ENCODE measurements around the gene DMKN.
A peak's percentile ranks its signal among the peaks of the same experiment; 100 is the strongest.

DMKN gene

DNA sequence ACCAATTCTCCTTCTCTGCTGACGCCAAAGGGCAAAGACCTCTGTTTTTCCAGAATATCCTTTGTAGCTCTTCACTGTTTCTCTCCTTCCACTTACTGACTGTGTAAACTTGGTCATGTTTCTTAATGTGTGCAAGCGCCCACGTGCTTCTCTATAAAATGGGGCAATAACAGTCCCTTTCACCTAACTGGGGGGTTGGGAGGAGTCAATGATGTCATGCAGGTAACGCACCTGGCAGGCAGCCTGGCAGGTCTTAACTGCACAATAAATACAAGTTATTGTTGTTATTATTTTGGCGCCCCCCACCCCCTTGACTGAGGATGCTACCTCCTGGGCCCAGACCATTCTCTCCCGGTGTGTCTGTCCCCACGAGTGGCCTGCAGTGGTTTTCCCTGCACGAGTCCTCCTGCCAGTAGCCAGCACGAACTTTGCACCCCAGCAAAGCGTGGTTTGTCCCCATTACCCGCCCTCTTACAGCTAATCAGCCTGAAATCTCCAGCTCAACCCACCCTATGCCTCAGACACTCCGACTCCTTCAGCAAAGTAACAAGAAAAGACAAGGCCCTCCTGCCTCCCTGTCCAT lies 9.4 kb upstream of the DMKN start:
- no peak for DNase-seq

DNA sequence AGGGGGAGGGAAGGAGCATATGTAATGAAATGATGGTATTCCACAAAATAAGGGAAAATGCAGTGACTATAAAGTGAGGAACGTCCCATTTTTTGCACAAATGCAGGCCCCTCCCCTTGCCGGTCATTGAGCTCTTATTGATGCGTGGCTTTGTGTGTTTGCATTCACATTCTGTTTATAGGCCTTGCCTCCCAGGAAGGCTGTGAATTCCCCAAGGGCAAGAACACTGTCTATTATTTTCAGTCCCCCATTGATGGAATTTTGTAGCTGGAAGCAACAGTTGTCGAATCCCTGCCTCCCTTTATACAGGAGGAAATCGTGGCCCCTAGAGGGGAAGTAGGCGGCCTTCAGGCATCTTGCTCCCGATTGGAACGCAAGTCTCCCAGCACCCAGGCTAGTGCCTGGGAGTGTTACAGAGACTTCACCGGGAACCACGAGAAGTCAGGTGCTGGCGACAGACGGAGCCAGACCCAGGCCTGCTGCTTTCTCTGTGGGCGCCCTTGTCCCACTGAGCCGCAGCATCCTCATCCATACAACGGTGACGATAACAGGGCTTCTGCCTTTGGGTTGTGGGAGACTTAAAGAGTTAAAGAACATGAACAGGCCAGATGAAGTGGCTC lies 7.8 kb upstream of the DMKN start:
- no peak for DNase-seq

- DNase-seq = no peak
Observed at GRCh38 chr19:35519291-35519690, 5.8 kb upstream of the DMKN start.

DNA sequence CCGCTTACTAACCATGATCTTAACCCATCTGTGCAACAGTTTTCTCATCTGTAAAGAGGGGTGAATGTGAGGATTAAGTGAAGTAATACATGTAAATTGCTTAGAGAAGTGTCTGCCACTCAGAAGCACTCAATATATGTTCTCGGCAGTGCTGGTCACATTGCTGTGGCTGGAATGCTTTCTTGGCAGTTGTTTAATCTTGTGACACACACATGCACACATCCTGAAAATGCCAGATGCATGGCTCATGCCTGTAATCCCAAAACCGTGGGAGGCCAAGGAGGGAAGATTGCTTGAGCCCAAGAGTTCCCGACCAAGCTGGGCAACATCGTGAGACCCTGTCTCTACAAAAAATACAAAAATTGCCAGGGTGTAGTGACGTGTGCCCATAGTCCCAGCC lies 4.9 kb upstream of the DMKN start:
- DNase-seq = no peak

DNA sequence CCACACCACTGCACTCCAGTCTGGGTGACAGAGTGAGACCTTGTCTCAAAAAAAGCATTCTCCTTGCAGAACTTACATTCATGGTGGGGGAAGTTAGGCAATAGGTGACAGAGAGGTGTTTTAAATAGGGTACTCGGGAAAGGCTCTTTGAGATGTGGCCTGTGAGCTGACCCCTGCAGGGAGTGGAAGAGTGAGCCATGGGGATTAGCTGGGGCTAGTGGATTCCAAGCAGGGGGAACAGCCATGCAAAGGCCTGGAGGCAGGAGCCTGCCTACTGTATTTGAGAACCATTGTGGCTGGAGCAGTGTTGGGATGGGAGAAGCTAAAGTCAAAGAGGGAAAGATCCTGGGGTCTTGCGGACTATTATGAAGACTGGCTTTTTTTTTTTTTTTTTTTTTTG lies 3.9 kb upstream of the DMKN start:
- DNase-seq = no peak

DNA sequence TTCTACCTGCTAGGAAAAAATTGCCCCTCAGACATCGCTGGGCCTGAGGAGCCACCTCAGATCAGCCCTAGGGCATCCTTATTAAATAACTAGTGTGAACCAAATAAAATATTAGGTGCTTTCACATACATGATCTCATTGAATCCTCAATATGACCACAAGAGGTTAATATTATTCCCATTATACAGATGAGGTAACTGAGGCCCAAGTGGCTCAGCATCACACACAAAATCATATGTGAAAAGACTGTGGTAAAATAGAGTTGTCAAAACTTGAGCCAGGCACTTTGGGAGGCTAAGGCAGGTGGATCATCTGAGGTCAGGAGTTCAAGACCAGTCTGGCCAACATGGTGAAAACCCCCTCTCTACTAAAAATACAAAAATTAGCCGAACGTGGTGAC lies 2.9 kb upstream of the DMKN start:
- DNase-seq = no peak

DNA sequence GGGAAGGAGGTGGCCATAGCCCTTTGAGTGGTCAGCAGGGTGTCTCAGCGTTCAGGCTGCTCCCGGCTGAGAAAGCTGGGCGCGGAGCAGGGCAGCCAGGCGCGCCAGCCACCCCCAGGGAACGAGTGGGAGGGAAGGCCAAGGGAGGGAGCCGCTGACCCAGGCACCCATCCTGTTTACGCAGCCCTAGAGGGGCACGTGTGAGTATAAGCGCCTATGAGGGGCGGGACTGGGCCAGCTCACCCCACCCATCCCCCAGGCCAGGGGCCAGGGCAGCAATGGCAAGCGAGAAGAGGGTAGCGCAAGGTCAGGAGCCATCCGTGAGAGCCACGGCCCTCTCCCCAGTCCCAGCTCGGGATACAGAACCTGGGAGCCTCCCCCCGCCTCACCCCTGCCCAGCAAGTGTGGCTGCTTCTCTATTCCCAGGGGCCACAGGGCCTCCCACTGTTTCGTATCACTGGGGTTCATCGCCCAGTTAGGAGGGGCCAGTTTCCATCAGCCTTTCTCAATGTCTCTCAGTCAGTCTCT lies 897 bp upstream of the DMKN start:
- DNase-seq = no peak

DNA sequence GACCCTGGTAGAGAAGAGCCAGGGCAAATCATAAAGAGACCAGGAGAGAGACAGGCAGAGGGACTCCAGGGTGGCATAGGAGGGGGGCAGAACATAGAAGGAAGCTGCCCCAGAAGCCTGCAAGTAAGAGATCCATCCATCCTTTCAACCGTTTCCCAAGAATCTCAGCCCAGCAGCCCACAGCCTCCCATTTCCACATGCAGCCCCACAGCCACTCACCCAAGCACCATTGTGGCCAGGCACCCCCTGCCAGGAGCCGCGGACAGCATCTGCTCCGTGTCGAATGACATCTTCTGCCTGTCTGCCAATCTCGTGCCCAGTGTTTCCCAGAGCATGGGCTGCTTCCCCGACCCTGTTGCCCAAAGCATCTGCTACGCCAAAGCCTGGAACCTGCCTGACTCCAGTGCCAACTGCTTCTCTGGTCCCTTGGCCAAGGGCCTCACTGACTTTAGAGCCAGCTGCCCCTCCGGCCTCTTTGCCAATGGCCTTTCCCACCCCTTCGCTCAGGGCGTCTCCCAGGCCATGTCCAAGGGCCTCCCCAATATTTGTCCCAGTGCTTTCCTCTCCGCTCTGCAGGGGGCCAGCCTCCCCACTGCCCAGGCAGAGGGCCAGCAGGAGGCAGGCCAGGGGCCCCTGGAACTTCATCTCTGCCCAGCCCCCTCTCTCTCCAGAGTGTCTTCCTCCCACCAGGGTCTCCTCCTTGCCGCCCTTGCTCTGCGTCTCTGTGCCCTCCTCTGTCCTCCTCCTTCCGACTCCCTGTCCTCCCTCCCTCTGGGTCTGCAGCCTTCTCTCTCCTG lies 420 bp downstream of the DMKN start:
- DNase-seq = no peak

DNA sequence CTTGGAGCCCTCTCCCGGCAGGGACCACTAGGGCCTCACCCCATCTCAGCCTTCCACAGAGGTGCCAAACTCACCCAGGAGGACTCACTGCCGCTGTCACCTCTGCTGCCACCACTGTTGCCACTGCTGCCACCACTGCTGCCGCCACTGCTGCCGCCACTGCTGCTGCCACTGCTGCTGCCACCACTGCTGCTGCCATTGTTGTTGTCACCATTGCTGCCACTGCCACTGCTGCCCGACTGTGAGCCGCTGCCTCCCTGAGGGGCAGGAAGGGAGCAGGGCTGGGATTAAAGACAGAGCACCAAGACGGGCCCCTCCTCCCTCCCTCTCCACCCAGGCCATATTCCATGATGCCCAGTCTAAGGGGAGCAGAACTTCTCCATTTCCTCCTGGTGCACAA lies 2.1 kb downstream of the DMKN start:
- DNase-seq = no peak

- no peak for DNase-seq
Observed at GRCh38 chr19:35510626-35510964, 2.9 kb downstream of the DMKN start.

GRCh38 chr19:35509861-35510625 lies 3.4 kb downstream of the DMKN start:
- peak; percentile 74 for DNase-seq

DNA sequence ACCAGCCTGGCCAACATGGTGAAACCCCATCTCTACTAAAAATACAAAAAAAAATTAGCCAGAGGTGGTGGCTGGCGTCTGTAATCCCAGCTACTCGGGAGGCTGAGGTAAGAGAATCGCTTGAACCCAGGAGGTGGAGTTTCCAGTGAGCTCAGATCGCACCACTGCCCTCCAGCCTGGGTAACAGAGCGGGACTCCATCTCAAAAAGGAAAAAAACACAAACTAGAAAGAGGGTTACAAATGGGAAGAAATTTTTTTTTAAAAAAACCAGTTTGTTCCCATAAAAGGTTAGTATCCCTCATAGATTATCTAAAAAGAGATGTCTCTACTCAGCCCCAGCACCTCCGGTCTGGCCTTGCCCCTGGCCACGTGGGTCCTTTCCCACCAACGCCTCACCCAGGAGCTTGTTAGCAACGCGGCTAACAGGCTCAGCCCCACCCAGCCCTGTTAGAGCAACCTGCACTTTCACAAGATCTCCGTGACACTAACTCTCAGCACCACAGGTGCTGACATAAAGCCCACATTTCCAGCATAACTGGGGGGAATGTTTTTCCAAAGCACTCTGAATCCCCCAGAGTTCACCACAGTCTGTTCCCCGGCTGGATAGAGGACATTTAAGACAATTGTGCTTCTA lies 4.3 kb downstream of the DMKN start:
- DNase-seq = peak; percentile 39

DNA sequence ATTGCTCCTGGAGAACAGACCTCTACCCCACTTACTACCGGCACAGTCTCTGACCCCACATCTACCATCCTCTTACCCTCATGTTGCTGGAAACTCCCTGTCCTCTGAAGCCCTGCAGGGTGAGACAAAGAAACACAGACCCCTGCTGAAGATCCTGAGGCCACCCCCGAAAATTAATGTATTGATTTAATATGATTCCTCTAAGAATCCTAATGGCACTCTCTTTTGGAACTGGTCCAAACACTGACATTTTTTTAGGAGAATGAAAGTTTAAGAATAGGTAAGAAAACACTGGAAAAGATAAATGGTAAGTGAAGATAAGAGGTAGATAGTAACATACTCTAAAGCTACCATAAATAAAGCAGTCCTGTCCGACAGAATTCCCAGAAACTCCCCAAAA lies 5.3 kb downstream of the DMKN start:
- no peak for DNase-seq

- DNase-seq = no peak
Observed at GRCh38 chr19:35507561-35507960, 5.9 kb downstream of the DMKN start.

DNA sequence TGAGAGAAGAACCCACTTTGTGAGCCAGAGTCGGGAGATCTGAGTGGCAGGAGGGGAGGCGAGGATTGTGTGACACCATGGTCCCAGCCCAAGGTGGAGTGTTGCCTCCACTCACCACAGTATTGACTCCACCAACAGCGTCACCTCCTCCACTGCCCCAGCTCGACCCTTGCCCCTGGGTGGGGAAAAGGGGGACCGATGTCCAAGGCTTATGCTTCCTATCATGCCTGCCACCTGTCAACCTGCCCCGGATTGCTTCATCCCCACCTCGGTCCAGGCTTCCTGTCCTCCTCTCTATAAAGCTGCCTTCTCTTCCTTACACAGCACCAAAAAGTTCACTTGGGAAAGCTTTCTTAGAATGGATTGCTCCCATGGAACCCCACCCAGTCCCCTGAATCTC lies 7.4 kb downstream of the DMKN start:
- no peak for DNase-seq

DNA sequence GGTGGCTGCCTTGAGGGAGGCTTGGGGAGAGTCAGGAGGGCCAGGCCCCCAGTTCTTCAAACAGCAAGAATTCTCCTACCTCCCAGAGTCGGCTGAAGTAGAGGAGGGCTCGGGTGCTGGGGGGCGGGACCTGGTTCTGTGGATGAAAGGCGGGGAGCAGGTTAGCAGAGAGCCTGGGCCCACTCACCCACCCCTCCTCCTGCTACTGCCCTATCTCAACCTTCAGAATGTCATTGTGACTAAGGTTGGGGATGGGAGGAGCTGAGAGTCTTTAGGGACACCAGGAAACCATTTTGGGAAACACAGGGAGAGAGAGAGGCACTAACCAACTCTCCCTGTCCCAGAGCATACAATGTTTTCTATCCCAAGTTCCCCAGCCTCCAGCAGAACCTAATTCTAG lies 10.7 kb downstream of the DMKN start:
- no peak for DNase-seq

DNA sequence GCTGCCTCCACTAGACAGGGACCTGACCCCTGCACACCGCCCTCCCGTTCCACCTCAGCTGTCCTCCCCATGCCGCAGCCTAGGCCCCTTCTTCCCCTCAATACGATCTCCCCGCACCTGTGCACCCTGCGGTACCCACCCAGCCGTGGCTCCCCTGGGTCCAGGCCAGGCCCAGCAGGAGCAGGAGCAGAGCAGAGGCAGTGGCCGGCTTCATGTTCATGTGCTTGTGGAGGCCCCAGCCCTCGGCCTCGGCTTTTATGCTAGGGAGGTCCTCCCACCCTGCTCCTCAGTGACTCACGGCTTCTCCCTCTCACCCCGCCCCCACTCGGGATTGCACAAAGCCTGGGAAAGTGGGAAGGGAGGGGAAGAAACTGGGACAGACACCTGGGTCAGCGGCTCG lies 11.8 kb downstream of the DMKN start:
- DNase-seq = no peak

- no peak for DNase-seq
Observed at GRCh38 chr19:35500611-35501010, 12.8 kb downstream of the DMKN start.

DNA sequence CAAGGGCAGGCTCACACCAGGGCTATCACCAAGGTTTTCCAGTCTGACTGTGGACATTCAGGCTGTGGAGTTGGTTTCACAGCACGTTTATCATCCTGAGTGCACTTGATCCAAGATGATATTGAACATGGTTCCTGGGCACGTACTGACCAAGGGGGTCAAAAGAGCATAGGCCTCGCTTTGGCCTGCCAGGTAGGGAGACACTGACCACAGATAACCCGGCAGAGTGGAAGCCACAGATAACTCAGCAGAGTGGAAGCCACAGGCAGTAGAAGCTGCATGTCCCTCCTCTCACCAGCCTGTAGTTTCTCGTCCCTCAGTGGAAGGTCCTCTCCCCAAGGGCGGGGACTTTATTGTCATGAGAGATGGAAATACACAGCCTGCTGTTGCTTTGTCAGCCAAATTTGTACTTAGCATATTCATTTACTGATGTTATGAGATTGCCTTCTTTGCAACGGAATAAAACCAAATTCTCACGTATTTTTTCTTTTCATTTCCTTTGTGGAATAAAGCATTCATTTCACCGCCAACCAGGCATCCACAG lies 14.4 kb downstream of the DMKN start:
- no peak for DNase-seq

DNA sequence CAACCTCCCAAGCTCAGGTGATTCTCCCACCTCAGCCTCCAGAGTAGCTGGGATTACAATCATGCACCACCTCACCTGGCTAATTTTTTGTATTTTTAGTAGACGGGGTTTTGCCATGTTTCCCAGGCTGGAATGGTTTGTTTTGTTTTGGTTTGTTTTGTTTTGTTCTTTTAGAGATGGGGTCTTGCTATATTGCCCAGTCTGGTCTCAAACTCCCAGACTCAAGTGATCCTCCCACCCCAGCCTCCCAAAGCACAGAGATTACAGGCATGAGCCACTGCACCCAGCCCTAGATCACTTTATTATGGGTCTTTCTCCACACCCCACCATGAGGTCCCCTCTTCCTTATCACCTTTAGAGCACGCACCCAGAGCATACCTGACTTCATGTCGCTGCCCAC lies 15.2 kb downstream of the DMKN start:
- no peak for DNase-seq

DNA sequence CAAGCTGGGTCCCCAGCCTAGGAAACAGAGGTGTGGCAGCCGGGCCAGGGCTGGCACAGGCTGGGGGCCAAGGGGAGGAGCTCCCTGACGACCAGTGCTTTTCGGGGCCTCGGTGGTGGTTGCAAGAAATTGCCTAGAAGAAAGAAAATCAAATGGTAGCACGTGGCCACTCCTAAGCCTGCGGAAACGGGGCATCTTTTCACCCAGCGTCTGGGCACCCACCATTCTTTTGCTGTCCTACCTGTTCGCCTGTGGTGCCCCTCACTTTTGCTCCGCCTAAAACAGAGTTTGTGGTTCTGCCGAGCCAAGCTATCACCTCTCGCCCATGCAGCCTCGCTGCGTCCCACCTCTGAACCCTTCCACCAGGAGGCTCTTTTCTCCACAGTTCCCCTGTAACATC lies 16.0 kb downstream of the DMKN start:
- no peak for DNase-seq

DNA sequence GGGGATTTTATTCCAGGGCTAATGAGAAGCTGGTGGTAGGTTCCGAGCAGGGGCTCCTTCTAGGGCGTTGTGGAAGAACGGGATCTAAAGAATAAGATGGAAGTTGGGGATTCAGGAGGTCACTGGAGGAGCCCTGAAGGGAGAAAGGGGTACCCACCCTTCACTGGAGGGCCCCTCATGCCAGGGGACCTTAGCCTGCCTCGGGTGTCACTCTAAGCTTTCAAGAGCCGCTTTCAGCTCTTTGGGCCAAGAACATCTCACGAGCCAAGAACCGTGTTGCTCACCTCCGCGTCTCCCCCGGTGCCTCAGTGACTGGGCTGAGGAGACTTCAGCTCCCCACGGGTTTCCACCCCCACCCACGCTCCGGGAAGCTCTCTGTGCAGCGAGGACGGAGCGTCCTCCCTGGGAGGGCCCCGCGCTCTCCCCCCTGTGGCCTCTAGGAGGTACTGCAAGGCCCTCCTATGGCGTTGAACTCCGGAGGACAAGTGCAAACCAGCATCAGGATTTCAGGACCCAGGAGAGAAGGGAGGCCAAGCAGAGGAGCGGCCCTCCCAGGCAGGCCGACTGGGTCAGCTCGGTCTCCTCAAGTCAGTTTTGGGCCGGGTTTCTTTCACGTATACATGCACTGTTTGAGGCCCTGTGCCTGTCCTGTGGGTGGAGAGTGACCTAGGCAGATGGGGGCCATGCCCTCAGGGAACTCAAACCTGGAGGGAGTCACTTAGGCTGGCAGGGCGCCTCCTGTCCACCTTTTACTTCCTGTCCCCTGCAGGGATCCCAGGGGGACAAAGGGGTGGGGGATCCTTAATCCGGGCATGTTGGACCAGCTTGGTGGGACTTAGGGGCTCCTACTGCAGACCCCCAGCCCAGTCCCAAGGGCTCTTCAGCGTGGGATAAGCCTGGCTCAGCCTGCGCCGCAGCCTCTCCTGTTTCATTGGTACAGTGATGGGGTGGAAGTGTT lies 18.1 kb downstream of the DMKN start:
- DNase-seq = peak; percentile 83
